GM19239 (cell line): ENCODE data around the gene VSIG4.
"Not testable (repeated sequence)": the region's sequence is repeated elsewhere in the genome, so short reads cannot be mapped to it uniquely, and the experiment has no call there.

Experiments used
- DNase-seq: peaks from one replicate; pipeline ENCODE4 v3.0.0; 2011; ENCODE audit warnings: low spot score; ENCODE audit not compliant: insufficient read length
- FAIRE-seq: peaks from 2 replicates; lab custom pipeline; 2011; peaks lifted over from hg19 to GRCh38; lab: Jason Lieb, UNC

VSIG4 gene, protein sequence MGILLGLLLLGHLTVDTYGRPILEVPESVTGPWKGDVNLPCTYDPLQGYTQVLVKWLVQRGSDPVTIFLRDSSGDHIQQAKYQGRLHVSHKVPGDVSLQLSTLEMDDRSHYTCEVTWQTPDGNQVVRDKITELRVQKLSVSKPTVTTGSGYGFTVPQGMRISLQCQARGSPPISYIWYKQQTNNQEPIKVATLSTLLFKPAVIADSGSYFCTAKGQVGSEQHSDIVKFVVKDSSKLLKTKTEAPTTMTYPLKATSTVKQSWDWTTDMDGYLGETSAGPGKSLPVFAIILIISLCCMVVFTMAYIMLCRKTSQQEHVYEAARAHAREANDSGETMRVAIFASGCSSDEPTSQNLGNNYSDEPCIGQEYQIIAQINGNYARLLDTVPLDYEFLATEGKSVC

DNA sequence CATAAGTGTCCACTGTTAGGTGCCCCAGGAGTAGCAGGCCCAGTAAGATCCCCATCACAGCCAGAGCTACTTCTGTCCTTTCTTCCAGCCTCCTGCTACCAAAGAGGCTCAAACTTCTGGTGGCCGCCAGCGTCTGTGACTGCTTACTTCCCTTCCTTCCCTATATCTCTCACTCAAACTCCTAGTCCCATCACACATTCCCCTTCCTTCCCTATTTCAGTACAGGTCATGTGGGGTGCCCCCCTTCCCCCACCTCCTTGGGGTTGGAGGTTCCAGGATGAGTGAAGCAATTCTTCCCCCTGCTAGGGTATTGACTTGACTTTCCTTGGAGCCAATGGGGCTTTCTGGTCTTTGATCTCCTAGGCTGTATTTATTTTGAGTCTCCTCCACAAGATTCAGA is at the start of gene VSIG4:
TSS of gene VSIG4 (minus strand) at position 137 of the 400 bp plus-strand sequence. CDS start at position 55, 82 bp downstream.
- FAIRE-seq, result peak; percentile 63
- no peak for DNase-seq

DNA sequence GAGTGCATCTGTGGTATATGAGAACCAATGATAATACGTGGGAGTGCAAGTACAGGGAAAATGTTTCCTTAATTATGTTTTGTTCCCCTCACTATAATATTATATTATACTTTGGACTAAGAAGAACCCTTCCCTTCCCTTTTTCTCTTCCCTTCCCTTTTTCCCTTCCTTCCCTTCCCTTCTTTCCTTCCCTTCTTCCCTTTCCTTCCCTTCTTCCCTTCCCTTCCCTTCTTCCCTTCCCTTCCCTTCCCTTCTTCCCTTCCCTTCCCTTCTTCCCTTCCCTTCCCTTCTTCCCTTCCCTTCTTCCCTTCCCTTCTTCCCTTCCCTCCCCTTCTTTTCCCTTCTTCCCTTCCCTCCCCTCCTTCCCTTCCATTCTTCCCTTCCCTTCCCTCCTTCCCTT is 36.9 kb upstream of the VSIG4 start:
- FAIRE-seq (peak; percentile 33), DNase-seq (no peak)

DNA sequence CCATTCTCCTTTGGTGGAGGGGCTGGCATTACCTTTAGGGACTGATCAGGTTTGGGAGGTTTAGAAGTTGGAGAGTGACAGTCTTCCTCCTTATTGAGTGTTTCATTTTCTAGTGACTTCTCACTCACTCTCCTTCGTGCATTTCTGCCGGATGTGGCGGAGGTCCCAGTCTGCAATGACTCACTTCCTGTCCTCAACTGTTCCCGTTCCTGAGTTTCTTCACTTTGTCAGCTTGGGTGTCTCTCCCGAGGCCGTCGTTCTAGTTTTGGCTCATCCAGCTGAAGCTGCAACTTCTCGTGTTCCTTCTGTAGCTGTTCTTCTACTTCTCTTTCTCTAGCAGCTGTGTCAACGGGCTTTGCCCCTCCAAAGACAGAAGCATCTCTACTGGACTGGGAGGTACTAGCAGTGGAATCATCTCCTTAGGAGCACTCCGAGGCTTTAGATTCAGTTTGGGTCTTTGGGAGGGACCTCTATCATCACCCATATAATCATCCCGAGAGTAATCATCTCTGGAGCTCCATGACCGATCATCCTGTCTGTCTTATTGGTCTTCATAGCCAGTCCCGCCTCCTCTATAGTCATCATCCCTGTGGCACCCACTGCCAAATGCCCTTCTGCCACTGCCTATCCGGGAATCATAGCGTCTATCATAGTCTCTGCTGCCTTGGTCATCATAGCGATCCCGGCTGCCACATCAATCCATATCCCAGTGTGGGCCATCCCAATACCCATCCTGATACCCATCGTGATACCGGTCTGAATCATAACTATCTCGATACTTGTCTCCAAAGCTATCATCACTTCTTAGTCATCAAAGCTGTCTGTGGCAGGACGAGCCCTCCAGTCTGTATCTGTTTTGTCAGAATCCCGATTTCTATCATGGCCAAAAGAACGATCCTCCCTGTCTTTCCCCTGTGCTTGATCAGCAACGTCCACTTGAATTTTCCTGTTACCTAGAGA is 35.3 kb upstream of the VSIG4 start:
- FAIRE-seq, result peak; percentile 98
- DNase-seq, result no peak

DNA sequence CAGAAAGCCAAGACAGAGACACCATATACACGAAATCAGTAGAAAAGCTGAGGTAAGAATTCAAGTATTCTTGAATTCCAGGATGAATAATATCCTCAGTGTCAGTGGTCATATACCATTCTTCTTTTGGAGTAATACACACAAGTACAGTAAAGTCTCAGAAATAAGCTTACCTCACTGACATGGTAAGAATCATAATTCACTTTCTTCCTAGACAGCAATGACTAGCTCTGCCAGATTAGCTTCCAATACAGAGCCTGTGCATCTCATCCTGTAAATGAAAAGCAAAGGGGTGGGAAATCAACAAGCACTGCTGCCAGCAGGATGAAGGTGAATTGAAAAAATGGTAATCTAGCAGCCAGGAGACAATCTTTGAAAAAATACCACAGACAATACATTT is 31.2 kb upstream of the VSIG4 start:
- peak; percentile 56 for FAIRE-seq
- DNase-seq, result no peak

DNA sequence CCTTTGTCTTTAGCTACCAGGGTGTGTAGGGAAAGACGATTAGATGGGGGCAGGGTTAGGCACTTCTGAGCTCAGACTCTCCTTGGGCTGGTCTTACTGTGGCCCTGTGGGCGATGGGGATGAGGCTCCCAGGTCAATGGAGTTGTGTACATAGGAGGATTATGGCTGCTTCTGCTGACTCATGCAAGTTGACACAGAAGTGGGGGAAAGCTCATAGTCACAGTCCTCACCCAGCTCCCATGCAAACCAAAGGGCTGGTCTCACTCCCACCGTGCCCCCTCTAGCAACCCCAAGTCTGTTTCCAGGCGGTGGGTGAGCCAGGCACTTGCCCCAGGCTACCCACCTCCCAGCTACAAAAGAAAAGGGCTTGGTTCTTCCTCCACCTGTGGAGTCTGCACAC is 24.4 kb upstream of the VSIG4 start:
- DNase-seq (no peak), FAIRE-seq (no peak)

DNA sequence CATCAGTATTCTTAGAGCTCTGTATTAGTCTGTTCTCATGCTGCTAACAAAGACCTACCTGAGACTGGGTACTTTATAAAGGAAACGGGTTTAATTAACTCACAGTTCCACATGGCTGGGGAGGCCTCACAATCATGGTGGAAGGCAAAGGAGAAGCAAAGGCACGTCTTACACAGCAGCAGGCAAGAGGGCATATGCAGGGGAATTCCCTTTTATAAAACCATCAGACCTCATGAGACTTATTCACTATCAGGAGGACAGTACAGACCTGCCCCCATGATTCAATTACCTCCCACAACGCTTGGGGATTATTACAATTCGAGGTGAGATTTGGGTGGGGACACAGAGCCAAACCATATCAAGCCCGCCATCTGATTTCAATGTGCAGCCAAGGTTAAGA is 17.1 kb upstream of the VSIG4 start:
- not testable (repeated sequence) for FAIRE-seq, DNase-seq

DNA sequence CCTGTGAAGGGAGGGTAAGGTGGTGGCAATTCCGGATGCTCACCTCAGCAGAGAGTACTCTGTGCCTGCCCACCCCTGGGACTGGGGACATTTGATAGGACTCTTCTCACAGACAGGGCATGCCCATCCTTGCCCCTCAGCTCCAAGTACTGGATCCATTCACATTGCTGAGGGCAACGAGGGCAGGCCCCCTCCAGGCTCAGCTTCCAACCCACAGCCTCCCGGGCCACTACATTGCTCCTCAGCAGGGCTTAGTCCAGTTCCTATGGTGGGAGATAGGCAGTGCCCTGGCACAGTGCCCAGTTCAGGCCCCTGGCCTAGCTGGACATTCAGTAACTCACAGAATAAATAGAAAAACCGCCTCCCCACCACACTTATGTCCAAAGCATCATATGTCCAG is 15.1 kb upstream of the VSIG4 start:
- no peak for FAIRE-seq
- DNase-seq, result no peak

DNA sequence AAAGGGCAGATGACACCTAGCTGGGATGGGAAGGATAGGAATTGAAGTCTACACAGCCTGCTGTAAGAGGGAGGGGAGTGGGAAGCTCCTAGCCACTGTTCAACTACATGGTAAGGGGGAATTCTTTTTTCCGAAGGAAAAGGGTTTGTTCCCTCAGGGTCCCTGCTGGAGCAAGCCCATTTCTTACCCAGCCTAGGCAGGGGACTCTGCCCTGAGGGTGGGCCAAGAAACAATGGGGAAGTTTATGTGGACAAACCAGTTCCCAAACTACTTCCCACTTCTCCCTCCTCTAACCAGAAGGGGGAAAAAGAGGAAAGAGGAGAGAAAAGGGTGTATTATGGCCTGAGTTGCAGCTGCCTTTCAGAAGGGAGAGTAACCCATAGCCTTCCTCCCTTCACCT is 13.5 kb upstream of the VSIG4 start:
- no peak for FAIRE-seq
- no peak for DNase-seq

DNA sequence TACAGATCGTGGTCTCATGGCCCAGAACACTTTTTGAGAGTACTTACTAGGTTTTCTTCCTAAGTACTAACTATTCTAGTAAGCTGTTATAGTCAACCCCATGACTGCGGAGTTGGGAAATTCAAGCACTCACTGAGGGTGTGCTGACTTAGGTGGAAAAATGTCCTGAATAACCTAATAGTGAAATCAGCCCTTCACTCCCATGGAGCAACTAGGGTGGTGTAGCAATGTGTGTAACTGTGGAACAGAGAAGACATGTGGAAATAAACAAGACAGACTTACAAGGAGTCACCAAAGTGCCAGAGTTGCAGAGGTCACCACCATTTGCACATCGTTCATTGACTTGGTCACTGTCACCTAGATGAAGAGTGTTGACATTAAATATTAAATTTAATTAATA is 12.1 kb upstream of the VSIG4 start:
- no peak for FAIRE-seq
- no peak for DNase-seq

DNA sequence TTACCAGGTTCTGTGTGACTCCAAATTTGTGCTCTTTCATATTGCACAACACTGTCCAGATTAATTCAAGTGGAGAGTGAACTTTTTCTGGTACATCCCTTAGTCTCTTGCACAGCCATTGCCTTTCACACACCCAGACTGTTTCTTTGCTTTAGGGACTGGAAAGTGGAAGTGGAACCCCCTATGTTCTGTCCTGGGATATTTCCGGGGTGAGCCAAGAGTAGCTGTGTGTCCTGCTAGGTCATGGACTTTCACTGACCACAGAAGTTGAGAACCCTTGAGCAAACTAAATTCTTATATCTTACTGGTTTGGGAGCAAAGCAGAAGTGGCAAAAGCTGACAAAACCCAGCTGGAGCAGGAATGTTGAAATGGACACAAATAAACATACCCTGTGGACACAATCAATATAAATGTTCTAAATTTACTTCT is 10.3 kb upstream of the VSIG4 start:
- DNase-seq (no peak), FAIRE-seq (no peak)

DNA sequence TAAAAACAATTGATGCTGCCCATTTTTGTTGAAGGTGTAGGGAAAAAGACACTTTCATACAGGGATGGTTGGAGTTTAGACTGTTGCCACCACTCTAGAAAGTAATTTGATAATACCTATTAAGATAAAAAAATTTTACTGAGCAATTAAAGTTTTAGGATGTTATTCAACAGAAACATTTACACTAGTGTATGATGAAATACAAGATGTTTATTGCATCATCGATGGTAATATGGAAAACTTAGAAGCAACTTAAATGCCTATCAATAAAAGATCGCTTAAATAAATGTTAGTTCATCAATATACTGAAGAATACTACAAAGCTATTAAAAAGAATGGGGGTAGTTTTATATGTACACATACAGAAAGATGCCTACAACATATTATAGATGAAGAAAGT is 9.2 kb upstream of the VSIG4 start:
- no peak for DNase-seq
- peak; percentile 95 for FAIRE-seq

DNA sequence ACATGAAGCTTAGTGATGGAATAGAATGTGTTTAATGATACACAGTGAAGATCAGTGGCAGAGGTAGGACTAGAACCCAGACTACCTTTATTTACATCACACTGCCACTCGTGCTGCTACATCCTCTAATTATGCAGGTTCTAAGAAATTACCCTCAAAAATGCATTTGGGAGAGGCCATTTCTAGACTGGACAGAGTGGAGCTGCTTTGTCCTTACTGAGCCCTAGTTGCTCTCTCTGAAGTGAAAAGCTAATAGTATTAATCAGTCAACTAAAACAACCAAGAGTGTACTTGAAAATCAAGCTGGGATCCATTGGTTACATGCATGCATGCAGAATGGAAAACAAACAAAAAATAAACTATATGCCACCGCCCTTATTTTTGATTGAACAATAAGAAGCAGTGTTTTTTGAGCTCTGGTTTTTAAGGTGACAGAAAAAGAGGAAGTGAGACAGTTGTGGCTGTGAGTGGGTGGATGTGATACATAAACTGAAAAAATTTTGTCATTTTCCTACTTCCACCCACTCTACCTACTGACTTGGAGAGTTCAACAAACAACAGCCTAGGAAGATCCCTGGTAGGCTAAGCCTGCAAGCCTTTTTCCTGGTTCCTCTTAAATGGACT is 6.8 kb upstream of the VSIG4 start:
- DNase-seq (no peak), FAIRE-seq (peak; percentile 100)

DNA sequence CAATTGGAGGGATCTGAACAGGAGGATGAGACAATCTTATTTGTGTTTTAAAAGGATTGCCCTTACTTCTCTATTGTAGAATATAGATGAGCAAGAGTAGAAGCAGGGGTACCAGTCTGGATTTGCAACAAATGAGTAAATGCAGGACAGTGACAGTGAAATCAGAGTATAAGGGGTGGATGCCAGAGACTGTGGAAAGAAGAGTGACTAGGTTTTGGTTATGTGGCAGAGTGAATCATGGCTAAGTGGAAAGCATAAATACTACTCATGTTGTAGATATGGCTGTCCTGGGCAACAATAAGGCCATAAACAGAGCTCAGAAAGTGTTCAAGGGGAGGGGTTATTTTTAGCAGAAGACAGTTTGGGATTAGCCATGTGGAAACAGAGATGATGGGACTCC is 6.0 kb upstream of the VSIG4 start:
- FAIRE-seq, result peak; percentile 84

DNA sequence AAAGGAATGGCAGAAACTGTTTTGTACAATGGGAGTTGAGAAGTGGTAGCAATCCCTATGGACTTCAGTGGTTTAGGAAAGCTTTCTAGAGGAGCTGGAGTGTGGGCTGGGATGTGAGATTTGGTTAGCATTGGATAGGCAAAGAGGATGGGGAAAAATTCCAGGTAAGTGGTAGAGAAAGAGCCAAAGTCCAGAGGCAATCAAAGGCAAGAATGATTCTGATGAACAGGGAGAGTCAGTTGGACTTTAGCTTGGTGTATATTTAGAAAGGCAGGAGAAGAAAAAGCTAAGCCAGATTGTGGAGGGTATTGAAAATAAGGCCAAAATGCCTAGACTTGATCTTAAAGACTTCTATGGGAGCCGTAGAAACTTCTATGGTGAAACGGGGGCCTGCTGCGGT is 3.7 kb upstream of the VSIG4 start:
- no peak for DNase-seq
- FAIRE-seq, result no peak

More for the DNA sequence above, 6.0 kb upstream of the VSIG4 start:
- no peak for DNase-seq

DNA sequence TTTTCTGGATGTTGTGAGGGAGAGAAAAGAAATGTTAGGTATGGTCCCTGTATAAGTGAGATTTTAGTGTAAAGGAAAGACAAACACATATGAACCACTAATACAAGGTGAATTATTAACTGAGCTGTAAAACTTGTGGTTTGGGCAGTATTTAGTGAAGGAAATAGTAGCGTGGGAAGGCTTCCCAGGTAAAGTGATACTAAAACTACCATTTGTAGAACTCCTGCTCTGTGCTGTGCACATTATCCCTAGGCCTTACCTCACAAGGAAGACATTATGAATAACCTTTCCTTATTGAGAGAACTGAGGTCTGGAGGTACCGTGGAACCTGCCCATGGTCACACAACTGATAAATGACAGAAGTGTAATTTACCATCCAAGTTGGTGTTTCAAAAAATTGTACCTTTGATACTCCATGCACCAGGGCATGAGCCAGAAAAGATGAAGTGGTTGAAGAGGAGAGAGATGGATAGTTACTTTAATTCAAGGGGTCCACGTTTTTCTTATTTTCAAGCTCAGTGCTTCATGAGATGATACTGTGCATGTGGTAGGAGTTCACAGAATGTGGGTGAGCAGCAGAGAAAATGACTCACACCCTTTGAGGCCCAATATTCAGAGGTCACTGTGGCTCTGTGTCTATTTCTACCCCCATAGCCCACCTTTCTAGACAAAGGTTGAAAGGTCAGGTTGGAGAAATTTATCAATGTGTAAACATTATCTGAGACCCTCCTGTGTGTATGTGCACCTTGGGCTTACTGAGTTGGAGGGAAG is 2.6 kb upstream of the VSIG4 start:
- peak; percentile 100 for FAIRE-seq

DNA sequence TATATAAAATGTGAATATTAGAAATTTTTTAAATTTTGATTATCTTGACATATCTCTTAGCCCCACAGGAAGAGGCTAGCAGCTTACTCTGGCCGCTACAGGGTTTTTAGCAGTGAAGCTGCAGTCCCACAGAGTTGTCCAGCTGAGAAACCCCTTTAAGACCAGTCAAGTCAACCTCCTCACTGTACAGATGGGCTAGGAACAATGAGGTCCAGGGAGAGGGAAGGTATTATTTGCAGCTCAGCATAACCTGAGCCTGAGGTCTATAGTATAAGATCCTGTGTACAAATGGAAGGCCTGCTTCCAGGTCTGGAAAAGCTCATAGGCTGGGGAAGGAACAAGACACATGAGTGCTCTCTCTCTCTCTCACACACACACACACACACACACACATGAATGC is 1.8 kb downstream of the VSIG4 start:
- DNase-seq (no peak), FAIRE-seq (peak; percentile 81)

More for the DNA sequence above, 2.6 kb upstream of the VSIG4 start:
- no peak for DNase-seq

DNA sequence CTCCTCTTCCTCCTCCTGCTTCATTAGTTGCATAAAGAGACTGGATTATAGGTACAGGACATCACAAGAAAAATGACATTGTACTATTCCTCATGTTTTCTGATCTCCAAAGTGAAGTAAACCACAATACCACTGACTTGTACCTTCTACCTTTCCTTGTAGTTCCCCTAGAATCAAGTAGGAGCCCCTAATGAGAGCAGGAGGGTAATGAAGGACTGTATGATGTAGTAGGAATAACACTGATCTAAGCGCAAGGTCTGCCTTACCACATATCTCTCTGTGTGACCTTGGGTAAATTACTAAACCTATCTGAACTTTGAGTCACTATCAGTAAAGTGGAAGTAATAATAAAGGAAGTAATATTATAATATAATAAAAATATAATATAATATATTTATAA is 3.6 kb downstream of the VSIG4 start:
- no peak for DNase-seq
- FAIRE-seq, result peak; percentile 80

DNA sequence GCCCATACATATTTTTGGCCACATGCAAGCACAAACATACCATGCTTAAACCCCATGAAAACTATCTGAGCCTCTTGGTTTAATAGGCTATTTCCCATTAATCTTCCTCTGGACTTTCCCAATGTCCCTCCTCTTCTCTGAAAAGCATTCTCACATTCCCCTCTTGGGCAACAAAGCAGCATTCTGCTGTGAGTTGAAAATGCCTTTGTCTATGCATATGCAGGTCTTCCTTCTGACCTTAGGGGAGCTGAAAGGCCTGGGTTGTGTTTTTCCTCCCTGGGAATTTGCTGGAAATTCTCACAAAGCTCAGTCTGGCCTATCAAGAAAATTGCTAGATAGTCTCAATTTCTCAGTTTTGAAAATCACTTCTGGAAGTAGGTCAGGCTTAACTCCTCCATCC is 4.2 kb downstream of the VSIG4 start:
- FAIRE-seq (peak; percentile 31), DNase-seq (no peak)

DNA sequence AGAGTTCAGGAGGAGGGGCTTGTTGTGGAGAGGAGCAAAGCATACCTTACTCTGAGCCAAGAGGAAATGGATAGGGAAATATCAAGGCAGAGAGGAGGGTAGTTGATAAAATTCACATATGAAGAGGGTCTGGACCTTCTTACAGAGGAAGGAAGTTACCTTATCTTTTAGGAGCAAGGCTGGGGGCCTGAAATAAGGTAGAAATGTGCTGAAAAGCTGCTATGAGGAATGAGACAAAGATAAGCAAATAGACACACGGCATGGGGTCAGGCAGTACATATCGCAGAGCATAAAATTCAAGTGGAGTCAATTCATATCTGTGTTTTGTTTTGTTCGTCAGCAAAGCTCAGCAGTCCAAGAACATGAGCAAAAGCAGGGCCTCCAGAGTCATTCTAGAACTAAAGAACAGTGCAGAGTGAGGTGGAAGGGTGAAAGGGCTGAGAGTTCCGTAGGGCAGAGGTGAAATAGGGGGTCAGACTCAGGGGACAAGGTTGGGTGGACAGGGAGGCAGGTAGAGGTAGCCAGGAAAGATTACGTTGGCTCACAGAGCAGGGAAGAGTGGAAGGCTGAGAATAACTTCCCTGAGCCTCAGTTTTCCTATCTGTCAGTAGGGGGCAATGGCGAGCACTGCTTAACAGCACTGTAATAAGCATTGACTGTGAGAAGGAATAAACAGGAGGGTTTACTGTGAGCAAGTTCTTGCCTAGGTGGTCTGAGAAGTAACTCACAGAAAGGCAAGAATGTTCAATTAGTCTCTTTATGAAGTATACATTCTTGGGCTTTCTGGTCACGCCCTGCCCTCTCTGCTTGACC is 9.2 kb downstream of the VSIG4 start:
- FAIRE-seq (peak; percentile 99), DNase-seq (no peak)
